BE2C (cell line): ENCODE results near the gene HAUS3.

Source experiments
- DNase-seq: peaks from one replicate; pipeline ENCODE4 v3.0.0-alpha.2; 2020
- H3K27me3 ChIP-seq: fragments of 250-450 bp; sonication (Bioruptor Pico); 2 replicates; pipeline ENCODE4 v1.5.1; 2020; ENCODE audit warnings: mild to moderate bottlenecking
- H3K36me3 ChIP-seq: fragments of 250-450 bp; sonication (Bioruptor Pico); 2 replicates; pipeline ENCODE4 v1.5.1; 2020; ENCODE audit warnings: mild to moderate bottlenecking
- H3K4me1 ChIP-seq: fragments of 250-450 bp; sonication (Bioruptor Pico); 2 replicates; pipeline ENCODE4 v1.5.1; 2020
- H3K4me3 ChIP-seq: 2 replicates; pipeline ENCODE4 v1.5.1; 2011; ENCODE audit warnings: low read depth, low read length
- H3K9me3 ChIP-seq: fragments of 250-450 bp; sonication (Bioruptor Pico); 2 replicates; pipeline ENCODE4 v1.5.1; 2020
- CTCF ChIP-seq: IDR thresholded peaks from 2 replicates; pipeline ENCODE4 v1.5.1; 2012; ENCODE audit warnings: mild to moderate bottlenecking, low read depth, low read length

Gene HAUS3

GRCh38 chr4:2269206-2269531, 27.2 kb upstream of the HAUS3 start:
- DNase-seq, result no peak
- Histone ChIP-seq H3K27me3 (no peaks in the 10 kb centered on the region), H3K4me1 (peaks cover 12% of the 10 kb centered on the region), H3K4me3 (no peak overlapping the region), H3K9me3 (no peaks in the 10 kb centered on the region), H3K36me3 (no peaks in the 10 kb centered on the region)
- TF ChIP-seq CTCF, result no peak

- no peak for TF ChIP-seq CTCF
- Histone ChIP-seq H3K4me3 (no peak overlapping the region), H3K9me3 (no peaks in the 10 kb centered on the region), H3K27me3 (no peaks in the 10 kb centered on the region), H3K4me1 (peaks cover 8% of the 10 kb centered on the region), H3K36me3 (no peaks in the 10 kb centered on the region)
- no peak for DNase-seq
Measured at GRCh38 chr4:2268357-2269205, 26.7 kb upstream of the HAUS3 start.

- TF ChIP-seq CTCF, result no peak
- Histone ChIP-seq H3K36me3 (no peaks in the 10 kb centered on the region), H3K27me3 (no peaks in the 10 kb centered on the region), H3K4me3 (no peak overlapping the region), H3K9me3 (no peaks in the 10 kb centered on the region), H3K4me1 (peaks cover 8% of the 10 kb centered on the region)
- no peak for DNase-seq
Measured at GRCh38 chr4:2267841-2268240, 25.9 kb upstream of the HAUS3 start.

GRCh38 chr4:2267320-2267811, 25.4 kb upstream of the HAUS3 start:
- Histone ChIP-seq H3K27me3 (no peaks in the 10 kb centered on the region), H3K4me1 (peaks cover 8% of the 10 kb centered on the region), H3K4me3 (no peak overlapping the region), H3K36me3 (no peaks in the 10 kb centered on the region), H3K9me3 (no peaks in the 10 kb centered on the region)
- no peak for TF ChIP-seq CTCF
- no peak for DNase-seq

GRCh38 chr4:2266821-2267220, 24.9 kb upstream of the HAUS3 start:
- TF ChIP-seq CTCF, result no peak

GRCh38 chr4:2266181-2266580, 24.3 kb upstream of the HAUS3 start:
- no peak for DNase-seq
- H3K9me3 ChIP-seq, result no peaks in the 10 kb centered on the region
- TF ChIP-seq CTCF, result no peak
- no peaks in the 10 kb centered on the region for H3K27me3 ChIP-seq
- no peaks in the 10 kb centered on the region for H3K36me3 ChIP-seq
- peaks cover 8% of the 10 kb centered on the region for H3K4me1 ChIP-seq
- H3K4me3 ChIP-seq, result no peak overlapping the region

More at GRCh38 chr4:2266821-2267220, 24.9 kb upstream of the HAUS3 start:
- Histone ChIP-seq H3K4me3 (no peak overlapping the region), H3K27me3 (no peaks in the 10 kb centered on the region), H3K9me3 (no peaks in the 10 kb centered on the region), H3K36me3 (no peaks in the 10 kb centered on the region), H3K4me1 (peaks cover 8% of the 10 kb centered on the region)
- no peak for DNase-seq
